Effector memory CD8-positive, alpha-beta T cell (primary cell): ENCODE results near the gene APOBR.
"Not testable (repeated sequence)": the region's sequence is repeated elsewhere in the genome, so short reads cannot be mapped to it uniquely, and the experiment has no call there.

Experiments
- ATAC-seq: fragments of 150-1000 bp; cut with Tn5 transposase; replicated peaks from 2 replicates; pipeline ENCODE4 v1.10.0; 2021; ENCODE audit warnings: mild to moderate bottlenecking, moderate library complexity
- DNase-seq, 3 experiments: peaks; one replicate each; pipeline ENCODE4 v3.0.0; 2021
- H3K27ac Mint-ChIP-seq, 2 donors: one replicate each; pipeline ENCODE4 v1.8.0; 2022; ENCODE audit warnings: mild to moderate bottlenecking in 2 of 2, mixed read lengths in 2 of 2, moderate library complexity in 2 of 2
- H3K27me3 Mint-ChIP-seq, 2 donors: one replicate each; pipeline ENCODE4 v1.8.0; 2022; ENCODE audit warnings: mixed read lengths in 2 of 2
- H3K36me3 Mint-ChIP-seq: one replicate; pipeline ENCODE4 v1.8.0; 2022; ENCODE audit warnings: mild to moderate bottlenecking, moderate library complexity, mixed read lengths; ENCODE audit not compliant: insufficient read depth
- H3K4me1 Mint-ChIP-seq, 2 donors: one replicate each; pipeline ENCODE4 v1.8.0; 2022; ENCODE audit warnings: low read depth in 2 of 2, mixed read lengths in 2 of 2
- H3K4me3 Mint-ChIP-seq, 2 donors: one replicate each; pipeline ENCODE4 v1.8.0; 2022; ENCODE audit warnings: mild to moderate bottlenecking in 2 of 2, mixed read lengths in 2 of 2, moderate library complexity in 2 of 2
- H3K9me3 Mint-ChIP-seq, 2 donors: one replicate each; pipeline ENCODE4 v1.8.0; 2022; ENCODE audit warnings: mixed read lengths in 2 of 2

APOBR gene

GRCh38 chr16:28526201-28527099 is 32.0 kb downstream of the APOBR start:
- DNase-seq (no peak), ATAC-seq (no peak)
- peaks cover 0 to 4% of the 10 kb centered on the region in 2 donors for H3K4me1 Mint-ChIP-seq
- peak overlapping the region in 1 of 2 donors; percentile 1 for H3K27ac Mint-ChIP-seq
- H3K4me3 Mint-ChIP-seq = no peak overlapping the region
- no peaks in the 10 kb centered on the region for H3K27me3 Mint-ChIP-seq
- no peaks in the 10 kb centered on the region for H3K9me3 Mint-ChIP-seq
- H3K36me3 Mint-ChIP-seq = no peaks in the 10 kb centered on the region

GRCh38 chr16:28527100-28527785 is 32.8 kb downstream of the APOBR start:
- not testable (repeated sequence) for H3K27me3 Mint-ChIP-seq, H3K27ac Mint-ChIP-seq, H3K9me3 Mint-ChIP-seq, ATAC-seq, H3K4me3 Mint-ChIP-seq, DNase-seq, H3K36me3 Mint-ChIP-seq, H3K4me1 Mint-ChIP-seq

GRCh38 chr16:28527985-28528384 is 33.5 kb downstream of the APOBR start:
- Mint-ChIP-seq H3K36me3 (no peaks in the 10 kb centered on the region), H3K27me3 (no peaks in the 10 kb centered on the region), H3K4me3 (no peak overlapping the region), H3K9me3 (no peaks in the 10 kb centered on the region), H3K4me1 (peaks cover 2% of the 10 kb centered on the region in 2 donors), H3K27ac (no peak overlapping the region)
- no peak for ATAC-seq
- no peak for DNase-seq

- DNase-seq (no peak), ATAC-seq (no peak)
- Mint-ChIP-seq H3K4me3 (no peak overlapping the region), H3K27ac (no peak overlapping the region), H3K27me3 (no peaks in the 10 kb centered on the region), H3K36me3 (no peaks in the 10 kb centered on the region), H3K4me1 (peaks cover 0 to 2% of the 10 kb centered on the region in 2 donors), H3K9me3 (no peaks in the 10 kb centered on the region)
Observed at GRCh38 chr16:28528463-28528867, 34.0 kb downstream of the APOBR start.

GRCh38 chr16:28529124-28529523 is 34.7 kb downstream of the APOBR start:
- Mint-ChIP-seq H3K4me1 (peaks cover 0 to 2% of the 10 kb centered on the region in 2 donors), H3K27ac (no peak overlapping the region)
- no peak for DNase-seq

GRCh38 chr16:28531777-28532744 is 37.6 kb downstream of the APOBR start:
- peaks cover 15 to 18% of the 10 kb centered on the region in 2 donors for H3K4me1 Mint-ChIP-seq

More at GRCh38 chr16:28529124-28529523, 34.7 kb downstream of the APOBR start:
- no peak for ATAC-seq
- H3K27me3 Mint-ChIP-seq = no peaks in the 10 kb centered on the region
- H3K9me3 Mint-ChIP-seq = no peaks in the 10 kb centered on the region
- H3K36me3 Mint-ChIP-seq = no peaks in the 10 kb centered on the region
- no peak overlapping the region for H3K4me3 Mint-ChIP-seq

GRCh38 chr16:28532940-28533647 is 38.7 kb downstream of the APOBR start:
- Mint-ChIP-seq H3K36me3 (no peaks in the 10 kb centered on the region), H3K27ac (peak overlapping the region; percentile 56 to 63), H3K9me3 (peaks cover 5 to 6% of the 10 kb centered on the region in 2 donors), H3K27me3 (no peaks in the 10 kb centered on the region), H3K4me3 (no peak overlapping the region), H3K4me1 (peaks cover 15 to 19% of the 10 kb centered on the region in 2 donors)
- ATAC-seq = no peak
- no peak for DNase-seq

More at GRCh38 chr16:28531777-28532744, 37.6 kb downstream of the APOBR start:
- Mint-ChIP-seq H3K27me3 (no peaks in the 10 kb centered on the region), H3K27ac (peak overlapping the region in 1 of 2 donors; percentile 49), H3K36me3 (no peaks in the 10 kb centered on the region), H3K4me3 (no peak overlapping the region), H3K9me3 (peaks cover 5 to 6% of the 10 kb centered on the region in 2 donors)
- no peak for DNase-seq
- no peak for ATAC-seq

GRCh38 chr16:28534542-28535373 is 40.3 kb downstream of the APOBR start:
- Mint-ChIP-seq H3K4me1 (peaks cover 18 to 20% of the 10 kb centered on the region in 2 donors), H3K36me3 (no peaks in the 10 kb centered on the region), H3K27ac (peak overlapping the region; percentile 87 to 96), H3K4me3 (peak overlapping the region; percentile 30 to 48), H3K27me3 (no peaks in the 10 kb centered on the region), H3K9me3 (peaks cover 5 to 6% of the 10 kb centered on the region in 2 donors)
- DNase-seq (no peak), ATAC-seq (peak; percentile 80)

- Mint-ChIP-seq H3K27ac (peak overlapping the region; percentile 11 to 22), H3K36me3 (no peaks in the 10 kb centered on the region), H3K4me1 (peaks cover 18 to 22% of the 10 kb centered on the region in 2 donors), H3K27me3 (no peaks in the 10 kb centered on the region), H3K4me3 (no peak overlapping the region), H3K9me3 (peaks cover 5 to 6% of the 10 kb centered on the region in 2 donors)
- ATAC-seq (no peak), DNase-seq (no peak)
Observed at GRCh38 chr16:28537076-28537475, 42.6 kb downstream of the APOBR start.

- H3K4me1 Mint-ChIP-seq = peaks cover 18 to 22% of the 10 kb centered on the region in 2 donors
- H3K9me3 Mint-ChIP-seq = peaks cover 5 to 6% of the 10 kb centered on the region in 2 donors
- no peak for DNase-seq
- no peak for ATAC-seq
- no peak overlapping the region for H3K4me3 Mint-ChIP-seq
- peak overlapping the region in 1 of 2 donors; percentile 2 for H3K27ac Mint-ChIP-seq
- H3K27me3 Mint-ChIP-seq = no peaks in the 10 kb centered on the region
- H3K36me3 Mint-ChIP-seq = no peaks in the 10 kb centered on the region
Observed at GRCh38 chr16:28537964-28538732, 43.7 kb downstream of the APOBR start.
